Adrenal gland (tissue), 12 donors: ENCODE measurements around the gene PHF2. TPM values are rescaled to one million over a fixed set of nuclear protein-coding genes. Genes with fewer than 3 reads are reported as not detected.

Experiments
- DNase-seq, 7 donors: peaks; one replicate each; pipeline ENCODE4 v3.0.0-alpha.2; 2019 to 2020
- H3K27ac ChIP-seq, 5 donors: fragments of 200-600 bp; sonication (generic) in 4 of 5; 1 replicate in 3 of 5; 2 replicates in 2 of 5; pipeline versions ENCODE4 v1.5.1 to v1.8.0; 2016 to 2020; ENCODE audit warnings: mild to moderate bottlenecking in 1 of 5
- H3K27me3 ChIP-seq: fragments of 200-600 bp; 2 replicates; pipeline ENCODE4 v1.8.0; 2021
- H3K36me3 ChIP-seq, 2 donors: fragments of 200-600 bp; replicated peaks in 1 of 2; 1 replicate in 1 of 2; 2 replicates in 1 of 2; pipeline versions ENCODE4 v1.5.1 to v1.8.0; 2018 to 2022
- H3K4me1 ChIP-seq, 2 donors: fragments of 200-600 bp; replicated peaks in 1 of 2; 1 replicate in 1 of 2; 2 replicates in 1 of 2; pipeline versions ENCODE4 v1.5.1 to v1.8.0; 2018 to 2021
- H3K4me3 ChIP-seq, 4 donors: fragments of 200-600 bp; sonication (generic) in 3 of 4; one replicate each; pipeline ENCODE4 v1.5.1; 2016 to 2018
- H3K9me3 ChIP-seq, 3 donors: fragments of 200-600 bp; sonication (generic) in 1 of 3; replicated peaks in 1 of 3; 1 replicate in 2 of 3; 2 replicates in 1 of 3; pipeline versions ENCODE4 v1.5.1 to v1.8.0; 2016 to 2021
- CTCF ChIP-seq, 6 experiments: fragments of 450-650 bp in 4 of 6; fragments of 200-600 bp in 2 of 6; sonication (generic) in 1 of 6; IDR thresholded peaks; 1 replicate in 5 of 6; 2 replicates in 1 of 6; pipeline versions ENCODE4 v1.5.1 to v1.8.0; 2016 to 2021; ENCODE audit warnings: antibody characterized with exemption in 6 of 6, mild to moderate bottlenecking in 2 of 6, moderate library complexity in 1 of 6
- POLR2A ChIP-seq, 2 donors: fragments of 450-650 bp; IDR thresholded peaks; one replicate each; pipeline ENCODE4 v1.6.1; 2017; ENCODE audit warnings: antibody characterized with exemption in 2 of 2, mild to moderate bottlenecking in 2 of 2, moderate library complexity in 1 of 2
- WGBS, 4 donors: extraction: QIAGEN DNeasy Blood & Tissue Kit in 2 of 4; methylation state at CpG; one replicate each; pipeline versions ENCODE4 v1.1.5 to v1.1.7; 2013 to 2017; 5-methylcytosine and 5-hydroxymethylcytosine counted together
- intact Hi-C, 2 donors: fragments of 100-400 bp; cut with DNase I; formaldehyde crosslinking; loops; one replicate each; pipeline versions ENCODE4 v1.14.1 to v1.15.0; 2022 to 2023
- polyA plus RNA-seq, 3 donors: library from polyadenylated mRNA; stranded (reverse); fragments of 200-250 nt in 2 of 3; fragments of 350-450 nt in 1 of 3; fragmentation: Illumina TruSeq in 1 of 3; extraction: RNeasy Lipid Tissue Mini Kit (QIAGEN cat#74804) in 1 of 3; gene quantifications; one replicate each; pipeline ENCODE4 v1.2.3, GENCODE V29; 2013 to 2014
- total RNA-seq, 9 donors: library from RNA; depleted of rRNA in 4 of 9; stranded (reverse); fragments of >200 nt in 4 of 9; fragments of 120-200 nt in 1 of 9; fragmentation: NEBNext Ultra II Directional in 1 of 9; extraction: Animal tissue kit (Norgen Biotek cat#: 25700) in 1 of 9; gene quantifications; one replicate each; pipeline versions ENCODE4 v1.1.0 to v1.2.4, GENCODE V29; 2013 to 2023
- donor health status: healthy with polysubstance abuse.
- donor health status: Bipolar disorder and iron deficiency.
- donor health status: DM: yes; HTN: yes; CAD: no.
- donor health status: DM: no; HTN: no; CAD: no.
- donor health status: DM: no; HTN: no; CAD: no.
- donor health status: DM: yes; HTN: yes; CAD: no.

Gene PHF2
- total and polyA plus RNA-seq, 12 donors: 11.0 to 37.6 (median 22.0) TPM

- H3K4me1 ChIP-seq: no peaks in the 10 kb centered on the region
- no peak overlapping the region for H3K4me3 ChIP-seq
- no peak for TF ChIP-seq CTCF (IDR thresholded peaks at IDR 0.05)
- TF ChIP-seq POLR2A (IDR thresholded peaks at IDR 0.05): no peak
- H3K36me3 ChIP-seq: peaks cover 0 to 67% of the 10 kb centered on the region in 2 donors
- intact Hi-C loops: no loop called here
- no peak overlapping the region for H3K27ac ChIP-seq
- DNase-seq: peak in 2 of 7 donors; percentile 3 to 35
- no peaks in the 10 kb centered on the region for H3K27me3 ChIP-seq
- WGBS, 4 donors: 92 to 94% (median 94%) methylated on average over 19 of the region's 19 CpGs
- no peaks in the 10 kb centered on the region for H3K9me3 ChIP-seq
Measured at GRCh38 chr9:93649610-93650261, 73.4 kb downstream of the PHF2 start.

- DNase-seq: peak in 4 of 7 donors; percentile 5 to 40 (median 16)
- H3K4me3 ChIP-seq: no peak overlapping the region
- intact Hi-C loops: no loop called here
- WGBS, 4 donors: 90 to 96% (median 94%) methylated on average over 10 to 11 of the region's 11 CpGs
- H3K27ac ChIP-seq: no peak overlapping the region
- no peak for TF ChIP-seq POLR2A (IDR thresholded peaks at IDR 0.05)
- no peak for TF ChIP-seq CTCF (IDR thresholded peaks at IDR 0.05)
- peaks cover 0 to 64% of the 10 kb centered on the region in 2 donors for H3K36me3 ChIP-seq
- no peaks in the 10 kb centered on the region for H3K27me3 ChIP-seq
- H3K4me1 ChIP-seq: no peaks in the 10 kb centered on the region
- H3K9me3 ChIP-seq: no peaks in the 10 kb centered on the region
Measured at GRCh38 chr9:93650448-93650847, 74.1 kb downstream of the PHF2 start.

- WGBS, 4 donors: 91 to 94% (median 92%) methylated on average over 4 to 5 of the region's 5 CpGs
- DNase-seq: peak in 3 of 7 donors; percentile 0 to 25 (median 3)
- Histone ChIP-seq H3K9me3 (no peaks in the 10 kb centered on the region), H3K36me3 (peaks cover 0 to 66% of the 10 kb centered on the region in 2 donors), H3K4me1 (no peaks in the 10 kb centered on the region), H3K27ac (no peak overlapping the region), H3K27me3 (no peaks in the 10 kb centered on the region), H3K4me3 (no peak overlapping the region)
- TF ChIP-seq POLR2A (IDR thresholded peaks at IDR 0.05) (no peak), CTCF (IDR thresholded peaks at IDR 0.05) (no peak)
- intact Hi-C loops: no loop called here
Measured at GRCh38 chr9:93651521-93651950, 75.2 kb downstream of the PHF2 start.

GRCh38 chr9:93652604-93653592 lies 76.5 kb downstream of the PHF2 start:
- intact Hi-C loops: no loop called here

More at GRCh38 chr9:93652604-93653592, 76.5 kb downstream of the PHF2 start:
- no peak overlapping the region for H3K27ac ChIP-seq
- no peaks in the 10 kb centered on the region for H3K9me3 ChIP-seq
- H3K36me3 ChIP-seq: peaks cover 0 to 69% of the 10 kb centered on the region in 2 donors
- peak in 2 of 7 donors; percentile 3 to 13 for DNase-seq
- no peak overlapping the region for H3K4me3 ChIP-seq
- no peaks in the 10 kb centered on the region for H3K27me3 ChIP-seq
- 88 to 95% (median 88%) methylated on average over 19 to 24 of the region's 24 CpGs for WGBS, 4 donors
- H3K4me1 ChIP-seq: no peaks in the 10 kb centered on the region
- no peak for TF ChIP-seq CTCF (IDR thresholded peaks at IDR 0.05)
- no peak for TF ChIP-seq POLR2A (IDR thresholded peaks at IDR 0.05)
